Lower lobe of right lung (tissue), 2 donors: Measurements from ENCODE around the gene ZMYM2. TPM values are rescaled to one million over a fixed set of nuclear protein-coding genes. Genes with fewer than 3 reads are reported as not detected.

ENCODE experiments used
- ATAC-seq, 2 donors: fragments of 200-7000 bp; cut with Tn5 transposase; one replicate each; pipeline ENCODE4 v1.9.1; 2020 to 2022; ENCODE audit warnings: mild to moderate bottlenecking in 2 of 2, moderate library complexity in 2 of 2
- DNase-seq: peaks from one replicate; pipeline ENCODE4 v3.0.0-alpha.2; 2020
- H3K27ac ChIP-seq: fragments of 200-600 bp; one replicate; pipeline ENCODE4 v1.8.0; 2022
- H3K27me3 ChIP-seq: fragments of 200-600 bp; one replicate; pipeline ENCODE4 v1.8.0; 2022; ENCODE audit warnings: low read depth
- H3K36me3 ChIP-seq: fragments of 200-600 bp; one replicate; pipeline ENCODE4 v1.8.0; 2022; ENCODE audit warnings: mild to moderate bottlenecking
- H3K4me1 ChIP-seq: fragments of 200-600 bp; one replicate; pipeline ENCODE4 v1.8.0; 2022
- H3K4me3 ChIP-seq: fragments of 200-600 bp; one replicate; pipeline ENCODE4 v1.8.0; 2022; ENCODE audit warnings: mild to moderate bottlenecking
- H3K9me3 ChIP-seq: fragments of 200-600 bp; one replicate; pipeline ENCODE4 v1.8.0; 2022
- CTCF ChIP-seq: fragments of 200-600 bp; IDR thresholded peaks from one replicate; pipeline ENCODE4 v1.8.0; 2022; ENCODE audit warnings: antibody characterized with exemption, mild to moderate bottlenecking
- intact Hi-C: fragments of 100-400 bp; cut with DNase I; formaldehyde crosslinking; loops from one replicate; pipeline ENCODE4 v1.11.0; 2022
- total RNA-seq: library from RNA; stranded (reverse); fragmentation: NEBNext Ultra II Directional; extraction: Animal tissue kit (Norgen Biotek cat#: 25700); gene quantifications from one replicate; pipeline ENCODE4 v1.2.1, GENCODE V29; 2021
- donor health status: DM: no; HTN: yes; CAD: no; lungs with severe emphysema.

Gene ZMYM2
- total RNA-seq, 1 donor from 2014 or later, result 71.5 TPM

GRCh38 chr13:20069956-20070355 lies 111.4 kb downstream of the ZMYM2 start:
- Histone ChIP-seq H3K4me3 (no peak overlapping the region), H3K27me3 (no peaks in the 10 kb centered on the region), H3K9me3 (no peaks in the 10 kb centered on the region), H3K27ac (no peak overlapping the region), H3K36me3 (peaks cover 80% of the 10 kb centered on the region), H3K4me1 (no peaks in the 10 kb centered on the region)
- intact Hi-C loops, result no loop called here
- no peak for TF ChIP-seq CTCF
- ATAC-seq (no peak), DNase-seq (no peak)

GRCh38 chr13:20073775-20074174 lies 115.2 kb downstream of the ZMYM2 start:
- H3K9me3 ChIP-seq, result no peaks in the 10 kb centered on the region
- H3K4me3 ChIP-seq, result no peak overlapping the region
- intact Hi-C loops, result no loop called here
- no peaks in the 10 kb centered on the region for H3K4me1 ChIP-seq
- ATAC-seq, result no peak
- peaks cover 57% of the 10 kb centered on the region for H3K36me3 ChIP-seq
- DNase-seq, result no peak
- TF ChIP-seq CTCF, result no peak
- H3K27me3 ChIP-seq, result no peaks in the 10 kb centered on the region
- H3K27ac ChIP-seq, result no peak overlapping the region

- no peak for TF ChIP-seq CTCF
- Histone ChIP-seq H3K27me3 (no peaks in the 10 kb centered on the region), H3K9me3 (no peaks in the 10 kb centered on the region), H3K4me1 (no peaks in the 10 kb centered on the region), H3K27ac (no peak overlapping the region), H3K4me3 (no peak overlapping the region), H3K36me3 (peaks cover 48% of the 10 kb centered on the region)
- no peak for DNase-seq
- intact Hi-C loops, result no loop called here
- ATAC-seq, result no peak
Measured at GRCh38 chr13:20074966-20075365, 116.4 kb downstream of the ZMYM2 start.

- DNase-seq, result no peak
- peaks cover 38% of the 10 kb centered on the region for H3K36me3 ChIP-seq
Measured at GRCh38 chr13:20077086-20077485, 118.6 kb downstream of the ZMYM2 start.

GRCh38 chr13:20080377-20081164 lies 122.0 kb downstream of the ZMYM2 start:
- intact Hi-C loops, result no loop called here
- Histone ChIP-seq H3K4me3 (no peak overlapping the region), H3K9me3 (no peaks in the 10 kb centered on the region), H3K27ac (no peak overlapping the region), H3K27me3 (no peaks in the 10 kb centered on the region), H3K36me3 (peaks cover 60% of the 10 kb centered on the region), H3K4me1 (no peaks in the 10 kb centered on the region)
- TF ChIP-seq CTCF, result no peak
- ATAC-seq, result no peak
- no peak for DNase-seq

More at GRCh38 chr13:20077086-20077485, 118.6 kb downstream of the ZMYM2 start:
- ATAC-seq, result no peak
- H3K27ac ChIP-seq, result no peak overlapping the region
- no peaks in the 10 kb centered on the region for H3K27me3 ChIP-seq
- H3K4me1 ChIP-seq, result no peaks in the 10 kb centered on the region
- H3K4me3 ChIP-seq, result no peak overlapping the region
- TF ChIP-seq CTCF, result no peak
- intact Hi-C loops, result no loop called here
- no peaks in the 10 kb centered on the region for H3K9me3 ChIP-seq
